Liver (tissue), 3 donors: Measurements from ENCODE around the gene MYO3B.

ENCODE experiments used
- EGR1 ChIP-seq, 2 donors: IDR thresholded peaks; 2 replicates each; pipeline ENCODE4 v1.6.1; 2016 to 2018; ENCODE audit warnings: antibody characterized with exemption in 2 of 2, low read depth in 2 of 2
- FOXA1 ChIP-seq: IDR thresholded peaks from 2 replicates; pipeline ENCODE4 v1.6.1; 2016; ENCODE audit warnings: antibody characterized with exemption
- GABPA ChIP-seq, 2 donors: IDR thresholded peaks in 1 of 2; conservative IDR thresholded peaks in 1 of 2; 2 replicates each; pipeline ENCODE4 v1.6.1; 2016; ENCODE audit warnings: antibody characterized with exemption in 2 of 2, mild to moderate bottlenecking in 1 of 2, moderate library complexity in 1 of 2
- HNF4A ChIP-seq, 2 donors: conservative IDR thresholded peaks; 2 replicates each; pipeline ENCODE4 v1.6.1; 2016; ENCODE audit warnings: antibody characterized with exemption in 2 of 2, mild to moderate bottlenecking in 2 of 2
- JUND ChIP-seq, 2 donors: IDR thresholded peaks; 2 replicates each; pipeline ENCODE4 v1.6.1; 2016; ENCODE audit warnings: antibody characterized with exemption in 2 of 2
- NR2F2 ChIP-seq: IDR thresholded peaks from 2 replicates; pipeline ENCODE4 v1.6.1; 2016; ENCODE audit warnings: antibody characterized with exemption
- RAD21 ChIP-seq, 2 donors: IDR thresholded peaks; 2 replicates each; pipeline ENCODE4 v1.6.1; 2016; ENCODE audit warnings: antibody characterized with exemption in 2 of 2, mild to moderate bottlenecking in 2 of 2
- TAF1 ChIP-seq: conservative IDR thresholded peaks from 2 replicates; pipeline ENCODE4 v1.6.1; 2016; ENCODE audit warnings: antibody characterized with exemption, mild to moderate bottlenecking
- YY1 ChIP-seq: IDR thresholded peaks from 2 replicates; pipeline ENCODE4 v1.6.1; 2016; ENCODE audit warnings: antibody characterized with exemption, mild to moderate bottlenecking
- TF ChIP-seq, protein P1 (sequence below): fragments of 150-350 bp; IDR thresholded peaks from 2 replicates; pipeline ENCODE4 v1.5.1; 2017; ENCODE audit warnings: improper control_type of control experiment, low read depth, low read length; ENCODE audit not compliant: missing input control
- TF ChIP-seq, protein P2 (sequence below): IDR thresholded peaks from 2 replicates; pipeline ENCODE4 v1.6.1; 2016; ENCODE audit warnings: antibody characterized with exemption, mild to moderate bottlenecking
- TF ChIP-seq, protein P3 (sequence below): IDR thresholded peaks from 2 replicates; pipeline ENCODE4 v1.6.1; 2016; ENCODE audit warnings: antibody characterized with exemption
- TF ChIP-seq, protein P4 (sequence below): IDR thresholded peaks from 2 replicates; pipeline ENCODE4 v1.6.1; 2016; ENCODE audit warnings: antibody characterized with exemption
- TF ChIP-seq, protein P5 (sequence below): IDR thresholded peaks from 2 replicates; pipeline ENCODE4 v1.6.1; 2016; ENCODE audit warnings: antibody characterized with exemption
- donor health status: healthy.
- donor health status: healthy.

GRCh38 chr2:170298115-170298514 is 120.2 kb downstream of the MYO3B start:
- TF ChIP-seq, protein P1, sequence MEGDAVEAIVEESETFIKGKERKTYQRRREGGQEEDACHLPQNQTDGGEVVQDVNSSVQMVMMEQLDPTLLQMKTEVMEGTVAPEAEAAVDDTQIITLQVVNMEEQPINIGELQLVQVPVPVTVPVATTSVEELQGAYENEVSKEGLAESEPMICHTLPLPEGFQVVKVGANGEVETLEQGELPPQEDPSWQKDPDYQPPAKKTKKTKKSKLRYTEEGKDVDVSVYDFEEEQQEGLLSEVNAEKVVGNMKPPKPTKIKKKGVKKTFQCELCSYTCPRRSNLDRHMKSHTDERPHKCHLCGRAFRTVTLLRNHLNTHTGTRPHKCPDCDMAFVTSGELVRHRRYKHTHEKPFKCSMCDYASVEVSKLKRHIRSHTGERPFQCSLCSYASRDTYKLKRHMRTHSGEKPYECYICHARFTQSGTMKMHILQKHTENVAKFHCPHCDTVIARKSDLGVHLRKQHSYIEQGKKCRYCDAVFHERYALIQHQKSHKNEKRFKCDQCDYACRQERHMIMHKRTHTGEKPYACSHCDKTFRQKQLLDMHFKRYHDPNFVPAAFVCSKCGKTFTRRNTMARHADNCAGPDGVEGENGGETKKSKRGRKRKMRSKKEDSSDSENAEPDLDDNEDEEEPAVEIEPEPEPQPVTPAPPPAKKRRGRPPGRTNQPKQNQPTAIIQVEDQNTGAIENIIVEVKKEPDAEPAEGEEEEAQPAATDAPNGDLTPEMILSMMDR: no peak
- TF ChIP-seq YY1 (no peak), RAD21 (IDR thresholded peaks at IDR 0.05) (no peak), FOXA1 (no peak), GABPA (IDR thresholded peaks at IDR 0.05 in 1 of 2, conservative IDR thresholded peaks at IDR 0.05 in 1 of 2) (no peak), JUND (IDR thresholded peaks at IDR 0.05) (no peak), TAF1 (no peak), NR2F2 (no peak), EGR1 (IDR thresholded peaks at IDR 0.05; ENCODE audit: low read depth in 2 of 2) (no peak), HNF4A (conservative IDR thresholded peaks at IDR 0.05) (no peak)
- TF ChIP-seq, protein P2, sequence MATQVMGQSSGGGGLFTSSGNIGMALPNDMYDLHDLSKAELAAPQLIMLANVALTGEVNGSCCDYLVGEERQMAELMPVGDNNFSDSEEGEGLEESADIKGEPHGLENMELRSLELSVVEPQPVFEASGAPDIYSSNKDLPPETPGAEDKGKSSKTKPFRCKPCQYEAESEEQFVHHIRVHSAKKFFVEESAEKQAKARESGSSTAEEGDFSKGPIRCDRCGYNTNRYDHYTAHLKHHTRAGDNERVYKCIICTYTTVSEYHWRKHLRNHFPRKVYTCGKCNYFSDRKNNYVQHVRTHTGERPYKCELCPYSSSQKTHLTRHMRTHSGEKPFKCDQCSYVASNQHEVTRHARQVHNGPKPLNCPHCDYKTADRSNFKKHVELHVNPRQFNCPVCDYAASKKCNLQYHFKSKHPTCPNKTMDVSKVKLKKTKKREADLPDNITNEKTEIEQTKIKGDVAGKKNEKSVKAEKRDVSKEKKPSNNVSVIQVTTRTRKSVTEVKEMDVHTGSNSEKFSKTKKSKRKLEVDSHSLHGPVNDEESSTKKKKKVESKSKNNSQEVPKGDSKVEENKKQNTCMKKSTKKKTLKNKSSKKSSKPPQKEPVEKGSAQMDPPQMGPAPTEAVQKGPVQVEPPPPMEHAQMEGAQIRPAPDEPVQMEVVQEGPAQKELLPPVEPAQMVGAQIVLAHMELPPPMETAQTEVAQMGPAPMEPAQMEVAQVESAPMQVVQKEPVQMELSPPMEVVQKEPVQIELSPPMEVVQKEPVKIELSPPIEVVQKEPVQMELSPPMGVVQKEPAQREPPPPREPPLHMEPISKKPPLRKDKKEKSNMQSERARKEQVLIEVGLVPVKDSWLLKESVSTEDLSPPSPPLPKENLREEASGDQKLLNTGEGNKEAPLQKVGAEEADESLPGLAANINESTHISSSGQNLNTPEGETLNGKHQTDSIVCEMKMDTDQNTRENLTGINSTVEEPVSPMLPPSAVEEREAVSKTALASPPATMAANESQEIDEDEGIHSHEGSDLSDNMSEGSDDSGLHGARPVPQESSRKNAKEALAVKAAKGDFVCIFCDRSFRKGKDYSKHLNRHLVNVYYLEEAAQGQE: no peak
- TF ChIP-seq, protein P3, sequence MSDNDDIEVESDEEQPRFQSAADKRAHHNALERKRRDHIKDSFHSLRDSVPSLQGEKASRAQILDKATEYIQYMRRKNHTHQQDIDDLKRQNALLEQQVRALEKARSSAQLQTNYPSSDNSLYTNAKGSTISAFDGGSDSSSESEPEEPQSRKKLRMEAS: no peak
- TF ChIP-seq, protein P4, sequence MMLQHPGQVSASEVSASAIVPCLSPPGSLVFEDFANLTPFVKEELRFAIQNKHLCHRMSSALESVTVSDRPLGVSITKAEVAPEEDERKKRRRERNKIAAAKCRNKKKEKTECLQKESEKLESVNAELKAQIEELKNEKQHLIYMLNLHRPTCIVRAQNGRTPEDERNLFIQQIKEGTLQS: no peak
- TF ChIP-seq, protein P5, sequence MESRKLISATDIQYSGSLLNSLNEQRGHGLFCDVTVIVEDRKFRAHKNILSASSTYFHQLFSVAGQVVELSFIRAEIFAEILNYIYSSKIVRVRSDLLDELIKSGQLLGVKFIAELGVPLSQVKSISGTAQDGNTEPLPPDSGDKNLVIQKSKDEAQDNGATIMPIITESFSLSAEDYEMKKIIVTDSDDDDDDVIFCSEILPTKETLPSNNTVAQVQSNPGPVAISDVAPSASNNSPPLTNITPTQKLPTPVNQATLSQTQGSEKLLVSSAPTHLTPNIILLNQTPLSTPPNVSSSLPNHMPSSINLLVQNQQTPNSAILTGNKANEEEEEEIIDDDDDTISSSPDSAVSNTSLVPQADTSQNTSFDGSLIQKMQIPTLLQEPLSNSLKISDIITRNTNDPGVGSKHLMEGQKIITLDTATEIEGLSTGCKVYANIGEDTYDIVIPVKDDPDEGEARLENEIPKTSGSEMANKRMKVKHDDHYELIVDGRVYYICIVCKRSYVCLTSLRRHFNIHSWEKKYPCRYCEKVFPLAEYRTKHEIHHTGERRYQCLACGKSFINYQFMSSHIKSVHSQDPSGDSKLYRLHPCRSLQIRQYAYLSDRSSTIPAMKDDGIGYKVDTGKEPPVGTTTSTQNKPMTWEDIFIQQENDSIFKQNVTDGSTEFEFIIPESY: no peak
